PC-3 (cell line): Measurements from ENCODE around the gene DNAJC6. TPM values are rescaled to one million over a fixed set of nuclear protein-coding genes. Genes with fewer than 3 reads are reported as not detected.
"Not testable (repeated sequence)": the region's sequence is repeated elsewhere in the genome, so short reads cannot be mapped to it uniquely, and the experiment has no call there.

Experiments
- ATAC-seq: fragments of 200-7000 bp; cut with Tn5 transposase; 2 replicates; pipeline ENCODE4 v1.9.1; 2020; ENCODE audit warnings: mild to moderate bottlenecking, moderate library complexity
- BruUV-seq: library from RNA; stranded (reverse); fragments of 400-500 nt; replicated peaks from 2 replicates; lab custom pipeline; 2021; lab: Mats Ljungman, UMichigan
- CTCF ChIA-PET: fragments of 300-600 bp; sonication (Branson Sonifier 250); formaldehyde crosslinking; loops from one replicate; lab custom pipeline; 2022; ENCODE audit warnings: antibody characterized with exemption; lab: Charles Lee
- POLR2A ChIA-PET: fragments of 300-600 bp; sonication (Branson Sonifier 250); formaldehyde crosslinking; loops from one replicate; lab custom pipeline; 2022; ENCODE audit warnings: antibody characterized with exemption; ENCODE audit not compliant: unreplicated experiment; lab: Charles Lee
- DNase-seq: peaks from one replicate; pipeline ENCODE4 v3.0.0-alpha.2; 2015
- H2AFZ ChIP-seq: fragments of 300-600 bp; sonication (generic); 2 replicates; pipeline ENCODE4 v1.6.0; 2016; ENCODE audit warnings: antibody characterized with exemption, low read length
- H3F3A ChIP-seq: fragments of 300-600 bp; sonication (generic); one replicate; pipeline ENCODE4 v1.6.0; 2017; ENCODE audit warnings: antibody characterized with exemption, low read length, control low read depth, mild to moderate bottlenecking; ENCODE audit not compliant: unreplicated experiment
- H3K27ac ChIP-seq: fragments of 300-600 bp; sonication (generic); 2 replicates; pipeline ENCODE4 v1.5.1; 2016; ENCODE audit warnings: mild to moderate bottlenecking, low read length
- H3K27me3 ChIP-seq: fragments of 300-600 bp; sonication (generic); 2 replicates; pipeline ENCODE4 v1.6.1; 2016; ENCODE audit warnings: low read length, mixed read lengths
- H3K36me3 ChIP-seq: fragments of 300-600 bp; sonication (generic); 2 replicates; pipeline ENCODE4 v1.6.1; 2016; ENCODE audit warnings: low read depth, mixed run types, low read length, mixed read lengths
- H3K4me1 ChIP-seq: fragments of 300-600 bp; sonication (generic); 2 replicates; pipeline ENCODE4 v1.5.1; 2016; ENCODE audit warnings: low read length; ENCODE audit not compliant: insufficient read depth
- H3K4me2 ChIP-seq: fragments of 300-600 bp; sonication (generic); 2 replicates; pipeline ENCODE4 v1.6.0; 2016; ENCODE audit warnings: low read length
- H3K4me3 ChIP-seq: fragments of 300-600 bp; sonication (generic); 2 replicates; pipeline ENCODE4 v1.5.1; 2016; ENCODE audit warnings: mild to moderate bottlenecking, low read length, mixed read lengths
- H3K79me2 ChIP-seq: fragments of 300-600 bp; sonication (generic); 2 replicates; pipeline ENCODE4 v1.6.1; 2017; ENCODE audit warnings: low read length, mixed read lengths
- H3K9ac ChIP-seq: fragments of 300-600 bp; sonication (generic); 2 replicates; pipeline ENCODE4 v1.6.0; 2016; ENCODE audit warnings: mild to moderate bottlenecking, low read length
- H3K9me2 ChIP-seq: fragments of 300-600 bp; sonication (generic); replicated peaks from 2 replicates; pipeline ENCODE4 v1.6.1; 2016; ENCODE audit warnings: mixed run types, low read length, mixed read lengths
- H3K9me3 ChIP-seq: fragments of 300-600 bp; sonication (generic); 2 replicates; pipeline ENCODE4 v1.6.1; 2016; ENCODE audit warnings: low read length, mixed read lengths
- H4K20me1 ChIP-seq: fragments of 300-600 bp; sonication (generic); 2 replicates; pipeline ENCODE4 v1.6.1; 2016; ENCODE audit warnings: low read length, mixed read lengths
- EZH2 ChIP-seq: fragments of 300-600 bp; sonication (generic); IDR thresholded peaks from one replicate; pipeline ENCODE4 v1.6.1; 2017; ENCODE audit warnings: antibody characterized with exemption, mild to moderate bottlenecking, low read length; ENCODE audit not compliant: unreplicated experiment
- EZH2phosphoT487 ChIP-seq: fragments of 300-600 bp; sonication (generic); IDR thresholded peaks from 2 replicates; pipeline ENCODE4 v1.6.1; 2018; ENCODE audit warnings: mild to moderate bottlenecking, antibody characterized with exemption, low read length, borderline replicate concordance
- intact Hi-C: fragments of 100-400 bp; cut with micrococcal nuclease; formaldehyde crosslinking; loops from 2 replicates; pipeline ENCODE4 v1.9.0; 2023
- total RNA-seq: library from RNA; depleted of rRNA; stranded (reverse); fragments of >200 nt; gene quantifications from 2 replicates; pipeline ENCODE4 v1.2.3, GENCODE V29; 2014
- TF ChIP-seq, protein P1 (sequence below): fragments of 300-600 bp; sonication (generic); conservative IDR thresholded peaks from 2 replicates; pipeline ENCODE4 v1.5.1; 2017; ENCODE audit warnings: antibody characterized with exemption, low read depth, mild to moderate bottlenecking, low read length

The DNAJC6 gene
- total RNA-seq, 1 experiment from 2014 or later: 3.0 TPM

DNA sequence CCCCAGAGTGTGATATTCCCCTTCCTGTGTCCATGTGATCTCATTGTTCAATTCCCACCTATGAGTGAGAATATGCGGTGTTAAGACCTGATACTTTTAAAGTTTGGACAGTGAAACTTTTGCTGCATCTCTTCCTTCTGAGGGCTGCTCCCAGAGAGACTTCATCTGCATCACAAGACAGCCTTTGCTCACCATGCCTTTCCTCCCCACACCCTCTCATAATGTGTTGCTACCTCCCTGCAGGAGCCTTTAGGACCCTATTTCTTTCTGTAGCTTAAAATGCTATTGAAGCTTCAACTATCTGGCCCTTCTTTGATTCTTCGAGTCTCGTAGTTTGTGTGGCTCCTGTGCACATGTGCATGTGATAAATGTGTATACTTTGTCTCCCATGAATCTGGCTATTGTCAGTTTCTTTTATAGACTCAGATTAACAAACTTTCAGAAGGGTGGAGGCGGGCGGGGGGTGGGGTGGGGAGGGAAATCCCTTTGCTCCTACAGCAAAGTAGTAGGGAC, 134.8 kb downstream of the DNAJC6 start:
- Histone ChIP-seq H3K9me3 (no peaks in the 10 kb centered on the region), H2AFZ (no peak overlapping the region), H3K79me2 (no peaks in the 10 kb centered on the region), H3K9me2 (no peaks in the 10 kb centered on the region), H3K4me3 (no peak overlapping the region), H3K27me3 (peaks cover 5% of the 10 kb centered on the region; the same call in 1 of the 2 replicates), H3K27ac (no peak overlapping the region), H3K4me2 (no peak overlapping the region), H3K36me3 (no peaks in the 10 kb centered on the region), H3F3A (no peaks in the 10 kb centered on the region), H3K4me1 (no peaks in the 10 kb centered on the region), H4K20me1 (no peaks in the 10 kb centered on the region), H3K9ac (no peak overlapping the region)
- no TSS peak for BruUV-seq
- CTCF ChIA-PET: interaction anchor here (0.9 kb wide), 1 partner anchor 208 kb away, joined by 3 read pairs; no protein-coding TSS in a partner anchor
- no peak for ATAC-seq
- intact Hi-C loops: no loop called here
- TF ChIP-seq EZH2: no peak
- no peak for TF ChIP-seq EZH2phosphoT487
- TF ChIP-seq, protein P1, sequence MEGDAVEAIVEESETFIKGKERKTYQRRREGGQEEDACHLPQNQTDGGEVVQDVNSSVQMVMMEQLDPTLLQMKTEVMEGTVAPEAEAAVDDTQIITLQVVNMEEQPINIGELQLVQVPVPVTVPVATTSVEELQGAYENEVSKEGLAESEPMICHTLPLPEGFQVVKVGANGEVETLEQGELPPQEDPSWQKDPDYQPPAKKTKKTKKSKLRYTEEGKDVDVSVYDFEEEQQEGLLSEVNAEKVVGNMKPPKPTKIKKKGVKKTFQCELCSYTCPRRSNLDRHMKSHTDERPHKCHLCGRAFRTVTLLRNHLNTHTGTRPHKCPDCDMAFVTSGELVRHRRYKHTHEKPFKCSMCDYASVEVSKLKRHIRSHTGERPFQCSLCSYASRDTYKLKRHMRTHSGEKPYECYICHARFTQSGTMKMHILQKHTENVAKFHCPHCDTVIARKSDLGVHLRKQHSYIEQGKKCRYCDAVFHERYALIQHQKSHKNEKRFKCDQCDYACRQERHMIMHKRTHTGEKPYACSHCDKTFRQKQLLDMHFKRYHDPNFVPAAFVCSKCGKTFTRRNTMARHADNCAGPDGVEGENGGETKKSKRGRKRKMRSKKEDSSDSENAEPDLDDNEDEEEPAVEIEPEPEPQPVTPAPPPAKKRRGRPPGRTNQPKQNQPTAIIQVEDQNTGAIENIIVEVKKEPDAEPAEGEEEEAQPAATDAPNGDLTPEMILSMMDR: no peak
- DNase-seq: no peak
- POLR2A ChIA-PET: no interaction called here

DNA sequence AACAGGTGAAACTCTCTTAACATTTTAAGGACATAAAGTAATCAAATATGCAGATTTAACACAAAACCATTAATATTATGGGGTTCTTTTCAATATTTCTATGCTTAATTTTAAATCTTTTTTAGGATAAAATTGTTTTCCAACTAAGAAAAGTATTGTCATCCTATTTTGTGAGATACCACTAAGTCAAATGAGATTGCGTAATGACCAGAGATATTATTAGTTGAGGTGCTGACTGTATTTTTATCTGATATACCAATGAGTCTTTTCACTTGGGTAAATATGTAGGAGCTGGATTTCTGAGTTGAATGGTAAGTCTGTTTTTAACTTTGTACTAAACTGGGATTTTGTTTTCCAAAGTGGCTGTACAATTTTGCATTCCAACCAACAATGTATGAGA, 136.5 kb downstream of the DNAJC6 start:
- Histone ChIP-seq H3K9me2 (no peaks in the 10 kb centered on the region), H3K36me3 (no peaks in the 10 kb centered on the region), H3K4me1 (no peaks in the 10 kb centered on the region), H3K9ac (no peak overlapping the region), H3K79me2 (no peaks in the 10 kb centered on the region), H3K27me3 (peaks cover 5% of the 10 kb centered on the region; the same call in 1 of the 2 replicates), H2AFZ (no peak overlapping the region), H3K4me2 (no peak overlapping the region), H3F3A (no peaks in the 10 kb centered on the region), H3K4me3 (no peak overlapping the region), H3K9me3 (no peaks in the 10 kb centered on the region), H3K27ac (no peak overlapping the region), H4K20me1 (no peaks in the 10 kb centered on the region)
- DNase-seq: no peak
- POLR2A ChIA-PET: no interaction called here
- TF ChIP-seq, protein P1: no peak
- no peak for TF ChIP-seq EZH2phosphoT487
- TF ChIP-seq EZH2: no peak
- intact Hi-C loops: no loop called here
- no TSS peak for BruUV-seq
- no peak for ATAC-seq
- CTCF ChIA-PET: no interaction called here

DNA sequence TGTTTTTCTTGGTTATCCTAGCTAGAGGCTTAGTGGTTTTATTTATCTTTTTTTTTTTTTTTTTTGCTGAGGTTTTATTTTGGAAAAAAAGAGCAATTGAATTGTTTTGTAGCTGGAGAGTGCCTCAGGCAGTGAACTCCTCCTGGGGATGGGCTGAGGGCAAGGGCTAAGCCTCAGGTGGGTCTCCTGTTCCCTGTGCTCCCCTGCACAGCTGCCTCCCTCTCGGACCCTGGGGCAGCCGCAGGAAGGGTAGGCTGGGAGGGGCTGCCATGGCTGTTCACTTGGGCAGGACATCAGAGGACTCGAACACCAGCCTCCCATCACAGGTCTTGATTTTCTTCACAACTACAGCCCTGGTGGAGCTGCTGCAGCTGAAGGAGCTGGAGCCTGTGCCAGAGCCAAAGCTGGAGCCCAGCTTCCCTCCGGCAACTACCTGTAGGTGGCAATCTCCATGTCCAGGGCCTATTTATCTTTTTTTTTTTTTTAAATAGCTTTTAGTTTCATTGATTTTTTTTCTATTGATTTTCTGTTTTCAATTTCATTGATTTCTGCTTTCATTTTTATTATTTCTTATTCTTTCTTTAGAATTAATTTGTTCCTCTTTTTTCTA, 140.0 kb downstream of the DNAJC6 start:
- Histone ChIP-seq H3K4me3 (no peak overlapping the region), H3K9me2 (no peaks in the 10 kb centered on the region), H3F3A (no peaks in the 10 kb centered on the region), H3K9me3 (no peaks in the 10 kb centered on the region), H2AFZ (no peak overlapping the region), H3K4me2 (no peak overlapping the region), H3K79me2 (no peaks in the 10 kb centered on the region), H3K4me1 (no peaks in the 10 kb centered on the region), H3K27ac (no peak overlapping the region), H4K20me1 (no peaks in the 10 kb centered on the region), H3K9ac (no peak overlapping the region), H3K36me3 (no peaks in the 10 kb centered on the region), H3K27me3 (peaks cover 5% of the 10 kb centered on the region; the same call in 1 of the 2 replicates)
- no TSS peak for BruUV-seq
- TF ChIP-seq EZH2: no peak
- TF ChIP-seq, protein P1: peak; percentile 47
- POLR2A ChIA-PET: no interaction called here
- ATAC-seq (peak; percentile 49; the same call in 1 of the 2 replicates), DNase-seq (peak; percentile 21)
- CTCF ChIA-PET: interaction anchor here (0.6 to 1.0 kb wide), 6 partner anchors 10 to 213 kb away, joined by 3 to 13 read pairs (median 7); no protein-coding TSS in a partner anchor
- intact Hi-C loops: no loop called here

- H3K36me3 ChIP-seq, DNase-seq, H3K9me3 ChIP-seq, H4K20me1 ChIP-seq, H3K9me2 ChIP-seq, CTCF ChIA-PET, BruUV-seq, H3K9ac ChIP-seq, ATAC-seq, POLR2A ChIA-PET, H3K27ac ChIP-seq, H2AFZ ChIP-seq, H3K27me3 ChIP-seq, H3K4me3 ChIP-seq, H3K79me2 ChIP-seq, H3K4me1 ChIP-seq, H3F3A ChIP-seq, H3K4me2 ChIP-seq: not testable (repeated sequence)
- intact Hi-C loops: loop anchor here (5.0 kb wide), 2 partner anchors 218 to 393 kb away; no protein-coding TSS in a partner anchor
Measured at GRCh38 chr1:65455678-65456077, 146.3 kb downstream of the DNAJC6 start.
